HG02870 (cell line): Measurements from ENCODE around the gene MYOG.

Experiments
- ATAC-seq: cut with Tn5 transposase; IDR thresholded peaks from one replicate; pipeline ENCODE4 v1.9.1; 2021; ENCODE audit warnings: mild to moderate bottlenecking, moderate library complexity; ENCODE audit not compliant: unreplicated experiment

The MYOG gene

GRCh38 chr1:203048555-203049051 lies 37.2 kb downstream of the MYOG start:
- ATAC-seq, result no peak

GRCh38 chr1:203048086-203048485 lies 37.7 kb downstream of the MYOG start:
- no peak for ATAC-seq

GRCh38 chr1:203046984-203047630 lies 38.7 kb downstream of the MYOG start:
- no peak for ATAC-seq

- ATAC-seq, result no peak
Measured at GRCh38 chr1:203045821-203046594, 39.8 kb downstream of the MYOG start.

- ATAC-seq, result no peak
Measured at GRCh38 chr1:203045336-203045735, 40.5 kb downstream of the MYOG start.

- ATAC-seq, result no peak
Measured at GRCh38 chr1:203044546-203045250, 41.1 kb downstream of the MYOG start.

- no peak for ATAC-seq
Measured at GRCh38 chr1:203043830-203044545, 41.8 kb downstream of the MYOG start.

GRCh38 chr1:203041351-203041932 lies 44.4 kb downstream of the MYOG start:
- no peak for ATAC-seq

DNA sequence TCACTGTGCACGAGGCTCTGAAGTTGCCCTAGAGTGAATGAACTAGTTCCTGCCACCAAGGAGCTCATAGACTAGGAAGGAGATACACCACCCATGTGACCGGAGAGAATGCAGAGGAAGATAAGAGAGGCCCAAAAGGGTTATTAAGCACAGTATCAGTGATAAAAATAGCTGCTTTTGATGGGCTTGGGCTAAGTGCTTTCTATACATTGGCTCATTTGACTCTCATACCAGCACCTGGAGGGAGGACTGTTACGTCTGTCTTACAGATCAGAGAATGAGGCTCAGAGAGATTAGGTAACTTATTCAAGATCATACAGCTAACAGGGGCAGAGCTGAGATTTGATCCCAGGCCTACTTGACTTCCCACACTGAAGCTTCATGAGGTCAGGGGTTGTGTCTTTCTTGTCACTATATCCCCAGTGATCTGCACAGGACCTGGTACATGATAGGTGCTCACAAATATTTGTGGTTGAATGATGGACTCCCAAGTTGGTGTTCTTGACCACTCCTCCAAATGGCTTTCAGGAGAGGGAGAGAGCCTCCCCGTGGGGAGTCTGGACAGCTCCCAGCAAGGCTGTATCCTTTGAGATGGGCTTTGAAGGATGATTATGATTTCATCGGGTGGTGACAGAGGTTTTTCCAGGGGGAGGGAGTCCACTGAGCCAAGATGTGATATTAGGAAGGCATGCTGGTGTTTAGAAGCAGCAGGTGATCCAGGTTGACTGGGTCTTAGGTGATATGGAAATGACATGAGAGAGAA lies 45.1 kb downstream of the MYOG start:
- no peak for ATAC-seq

DNA sequence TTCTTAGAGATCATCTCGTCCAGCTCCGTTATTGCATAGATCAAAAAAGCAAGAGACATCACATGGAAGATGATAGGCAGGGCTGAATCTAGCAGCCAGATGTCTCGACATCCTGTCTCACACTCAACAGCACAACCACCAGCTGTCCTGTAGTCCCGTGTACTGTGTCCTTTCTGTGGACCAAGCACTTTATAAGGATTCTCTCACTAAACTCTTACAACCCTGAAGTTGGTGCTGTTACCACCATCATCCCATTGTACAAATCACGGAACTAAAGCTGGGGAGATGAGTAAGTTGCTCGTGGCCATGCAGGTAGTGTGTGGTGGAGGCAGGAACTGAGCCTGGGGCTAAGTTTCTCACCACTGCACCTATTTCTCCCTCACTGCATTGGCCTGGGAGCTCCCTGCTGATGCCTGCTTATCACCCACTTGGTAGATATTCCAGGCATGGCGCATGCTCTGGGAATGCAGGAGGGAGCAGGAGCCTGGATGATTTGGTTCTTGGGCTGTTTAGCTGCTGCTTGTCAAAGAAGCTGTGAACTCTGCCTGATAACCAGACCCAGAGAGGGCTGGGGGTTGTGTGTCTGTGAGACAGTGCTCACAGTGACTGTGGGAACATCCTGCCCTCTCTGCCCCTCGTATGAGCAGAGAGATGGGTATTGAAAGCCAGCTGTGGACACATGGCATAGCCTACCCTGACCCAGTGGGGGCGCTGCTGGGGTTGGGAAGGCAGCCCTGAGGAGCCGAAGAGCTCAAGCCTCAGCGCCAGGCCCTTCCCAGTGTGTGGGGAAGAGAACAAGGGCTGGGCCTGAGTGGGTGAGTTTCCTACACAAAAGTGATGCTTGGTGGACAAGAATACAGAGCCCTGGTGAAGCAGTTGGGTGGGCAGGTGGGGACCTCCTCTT lies 46.0 kb downstream of the MYOG start:
- ATAC-seq, result no peak

DNA sequence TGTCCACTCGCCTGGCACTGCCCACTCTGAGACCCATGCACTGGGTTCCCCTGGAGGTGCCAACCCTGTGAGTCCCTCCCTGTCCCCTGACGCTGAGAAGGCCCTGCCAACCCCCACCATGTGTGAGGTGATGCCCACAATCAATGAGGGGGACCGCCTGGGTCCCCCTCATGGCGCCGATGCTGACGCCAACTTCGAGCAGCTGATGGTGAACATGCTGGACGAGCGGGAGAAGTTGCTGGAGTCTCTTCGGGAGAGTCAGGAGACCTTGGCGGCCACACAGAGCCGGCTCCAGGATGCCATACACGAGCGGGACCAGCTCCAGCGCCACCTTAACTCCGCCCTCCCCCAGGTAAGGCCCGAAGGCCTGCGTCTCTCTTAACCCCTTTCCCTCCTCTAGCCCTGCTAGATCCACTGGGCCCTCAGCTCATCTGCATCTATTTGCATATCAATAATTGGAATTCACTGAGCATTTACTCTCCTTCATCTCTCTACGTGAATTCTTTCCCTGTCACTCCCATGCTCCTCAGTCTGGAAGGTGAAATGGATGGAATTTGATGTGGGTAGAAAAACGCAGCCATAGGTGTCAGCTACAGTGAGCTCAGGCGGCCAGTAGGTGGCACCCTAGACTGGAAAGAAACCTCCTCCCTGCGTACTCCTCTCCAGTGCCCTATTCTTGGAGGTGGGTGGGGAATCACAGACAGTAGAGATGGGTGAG lies 46.8 kb downstream of the MYOG start:
- ATAC-seq, result no peak

GRCh38 chr1:203038217-203038741 lies 47.5 kb downstream of the MYOG start:
- ATAC-seq, result no peak

GRCh38 chr1:203037509-203038190 lies 48.2 kb downstream of the MYOG start:
- no peak for ATAC-seq

DNA sequence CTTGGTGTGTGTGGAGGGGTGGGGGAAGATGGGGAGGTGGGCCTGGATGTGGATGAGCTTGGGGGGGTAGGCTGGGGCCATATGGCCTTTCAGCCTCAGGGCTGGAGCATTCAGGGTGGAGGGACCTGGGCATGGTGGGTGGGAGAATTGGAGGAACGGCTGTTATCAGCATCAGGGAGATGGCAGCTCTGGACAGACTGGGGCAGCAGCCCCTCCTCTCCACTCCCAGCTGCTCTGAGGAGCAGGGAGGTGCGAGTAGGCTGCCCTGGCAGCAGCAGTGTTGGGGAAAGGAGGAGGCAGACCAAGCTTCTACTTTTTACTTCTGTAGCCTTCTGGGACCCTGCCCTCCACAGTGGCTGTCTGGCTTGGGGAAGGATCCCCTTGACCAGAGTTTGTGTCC lies 49.3 kb downstream of the MYOG start:
- no peak for ATAC-seq

GRCh38 chr1:203036135-203036534 lies 49.7 kb downstream of the MYOG start:
- ATAC-seq, result no peak

DNA sequence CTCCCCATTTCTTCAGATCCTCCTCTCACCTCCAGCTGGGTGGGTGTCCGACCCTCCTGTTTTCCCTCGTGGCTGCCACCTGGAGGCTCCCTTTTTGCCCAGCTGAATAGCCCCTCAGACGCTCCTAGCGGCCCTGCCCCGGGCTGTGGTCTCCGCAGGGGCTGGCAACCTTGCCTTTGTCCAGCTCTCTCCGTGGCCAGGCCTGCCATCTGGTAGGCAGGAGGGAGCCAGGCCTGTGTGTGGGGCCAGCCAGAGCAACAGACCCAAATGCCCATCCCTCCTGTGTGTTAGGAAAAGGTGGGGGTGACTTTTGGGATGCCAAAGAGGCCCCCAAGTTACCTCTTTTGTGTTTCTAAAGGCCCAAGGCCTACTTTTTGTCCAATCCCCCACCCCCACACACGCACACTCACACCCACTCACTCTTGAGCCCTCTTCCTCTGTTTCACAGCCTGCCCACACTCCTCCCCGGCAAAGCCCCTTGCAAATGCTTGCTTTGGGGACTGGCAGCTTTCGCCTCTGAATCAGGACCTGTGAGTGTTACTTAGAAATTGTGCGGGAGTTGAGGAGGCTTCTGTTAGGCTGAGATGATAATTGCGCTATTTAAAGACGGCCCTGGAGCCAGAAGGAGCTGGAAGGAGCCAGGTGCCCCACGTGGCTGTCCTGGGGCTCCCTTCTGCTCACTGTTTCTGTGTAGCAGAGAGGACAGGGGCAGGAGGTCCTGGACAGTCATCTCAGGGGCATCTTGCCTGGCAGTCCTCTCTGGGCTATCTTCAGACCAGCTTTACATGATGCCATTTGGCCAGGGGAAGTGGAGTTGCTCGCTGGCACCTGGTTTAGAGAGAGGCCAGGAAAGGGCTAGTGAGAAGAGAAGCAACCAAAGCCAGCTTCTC lies 50.5 kb downstream of the MYOG start:
- no peak for ATAC-seq
